ENCODE measurements around the gene HPCA.

HPCA gene

GRCh38 chr1:32888134-32888533 is 1.8 kb downstream of the HPCA start:
- TF ChIP-seq CTCF (conservative IDR thresholded peaks at IDR 0.05): no peak
- no peak overlapping the region for H3K27ac ChIP-seq

- no peak overlapping the region for H3K27ac ChIP-seq
- TF ChIP-seq CTCF (conservative IDR thresholded peaks at IDR 0.05): no peak
Observed at GRCh38 chr1:32888677-32889420, 2.6 kb downstream of the HPCA start.

GRCh38 chr1:32889731-32890278 is 3.5 kb downstream of the HPCA start:
- TF ChIP-seq CTCF (conservative IDR thresholded peaks at IDR 0.05): no peak
- no peak overlapping the region for H3K27ac ChIP-seq

- no peak for TF ChIP-seq CTCF (conservative IDR thresholded peaks at IDR 0.05)
- H3K27ac ChIP-seq: no peak overlapping the region
Observed at GRCh38 chr1:32890516-32891240, 4.4 kb downstream of the HPCA start.

GRCh38 chr1:32891241-32891570 is 4.9 kb downstream of the HPCA start:
- TF ChIP-seq CTCF (conservative IDR thresholded peaks at IDR 0.05): no peak
- H3K27ac ChIP-seq: no peak overlapping the region

- H3K27ac ChIP-seq: no peak overlapping the region
- no peak for TF ChIP-seq CTCF (conservative IDR thresholded peaks at IDR 0.05)
Observed at GRCh38 chr1:32891630-32892029, 5.3 kb downstream of the HPCA start.

- peak; percentile 84 for TF ChIP-seq CTCF (conservative IDR thresholded peaks at IDR 0.05)
- peak overlapping the region; percentile 67 for H3K27ac ChIP-seq
Observed at GRCh38 chr1:32892368-32893197, 6.3 kb downstream of the HPCA start.

All from VCaP (cell line).